22Rv1 (cell line): Measurements from ENCODE around the gene DHX35.
"Not testable (repeated sequence)": the region's sequence is repeated elsewhere in the genome, so short reads cannot be mapped to it uniquely, and the experiment has no call there.

Source experiments
- H3K27ac ChIP-seq: fragments of 450-650 bp; 2 replicates; pipeline ENCODE4 v1.5.1; 2017
- CTCF ChIP-seq: fragments of 450-650 bp; IDR thresholded peaks from 2 replicates; pipeline ENCODE4 v1.5.1; 2017; ENCODE audit warnings: mild to moderate bottlenecking
- ZFX ChIP-seq: fragments of 450-650 bp; IDR thresholded peaks from 2 replicates; pipeline ENCODE4 v1.6.1; 2017; ENCODE audit warnings: antibody characterized with exemption, borderline replicate concordance

Gene DHX35

GRCh38 chr20:38990728-38991127, 28.6 kb downstream of the DHX35 start:
- no peak overlapping the region for H3K27ac ChIP-seq
- TF ChIP-seq ZFX = no peak
- no peak for TF ChIP-seq CTCF

- no peak for TF ChIP-seq ZFX
- TF ChIP-seq CTCF = no peak
- H3K27ac ChIP-seq = no peak overlapping the region
Measured at GRCh38 chr20:38991814-38992704, 29.9 kb downstream of the DHX35 start.

- H3K27ac ChIP-seq = no peak overlapping the region
- TF ChIP-seq ZFX (no peak), CTCF (no peak)
Measured at GRCh38 chr20:38995536-38996044, 33.4 kb downstream of the DHX35 start.

- not testable (repeated sequence) for H3K27ac ChIP-seq
Measured at GRCh38 chr20:38996866-38997265, 34.7 kb downstream of the DHX35 start.

- no peak overlapping the region for H3K27ac ChIP-seq
- TF ChIP-seq ZFX (no peak), CTCF (no peak)
Measured at GRCh38 chr20:38997622-38998021, 35.5 kb downstream of the DHX35 start.

- H3K27ac ChIP-seq = no peak overlapping the region
- TF ChIP-seq ZFX = no peak
- TF ChIP-seq CTCF = no peak
Measured at GRCh38 chr20:38999217-38999616, 37.1 kb downstream of the DHX35 start.

- no peak overlapping the region for H3K27ac ChIP-seq
Measured at GRCh38 chr20:38999965-39000910, 38.1 kb downstream of the DHX35 start.

More at GRCh38 chr20:38999965-39000910, 38.1 kb downstream of the DHX35 start:
- no peak for TF ChIP-seq CTCF
- TF ChIP-seq ZFX = no peak
